Liver (tissue), 3 donors: ENCODE results near the gene SEC14L5.

Experiments
- TF ChIP-seq, protein P1 (sequence below): IDR thresholded peaks from 2 replicates; pipeline ENCODE4 v1.6.1; 2016; ENCODE audit warnings: antibody characterized with exemption
- TF ChIP-seq, protein P2 (sequence below): fragments of 150-350 bp; IDR thresholded peaks from 2 replicates; pipeline ENCODE4 v1.5.1; 2017; ENCODE audit warnings: improper control_type of control experiment, low read depth, low read length; ENCODE audit not compliant: missing input control
- donor health status: healthy.
- donor health status: healthy.

DNA sequence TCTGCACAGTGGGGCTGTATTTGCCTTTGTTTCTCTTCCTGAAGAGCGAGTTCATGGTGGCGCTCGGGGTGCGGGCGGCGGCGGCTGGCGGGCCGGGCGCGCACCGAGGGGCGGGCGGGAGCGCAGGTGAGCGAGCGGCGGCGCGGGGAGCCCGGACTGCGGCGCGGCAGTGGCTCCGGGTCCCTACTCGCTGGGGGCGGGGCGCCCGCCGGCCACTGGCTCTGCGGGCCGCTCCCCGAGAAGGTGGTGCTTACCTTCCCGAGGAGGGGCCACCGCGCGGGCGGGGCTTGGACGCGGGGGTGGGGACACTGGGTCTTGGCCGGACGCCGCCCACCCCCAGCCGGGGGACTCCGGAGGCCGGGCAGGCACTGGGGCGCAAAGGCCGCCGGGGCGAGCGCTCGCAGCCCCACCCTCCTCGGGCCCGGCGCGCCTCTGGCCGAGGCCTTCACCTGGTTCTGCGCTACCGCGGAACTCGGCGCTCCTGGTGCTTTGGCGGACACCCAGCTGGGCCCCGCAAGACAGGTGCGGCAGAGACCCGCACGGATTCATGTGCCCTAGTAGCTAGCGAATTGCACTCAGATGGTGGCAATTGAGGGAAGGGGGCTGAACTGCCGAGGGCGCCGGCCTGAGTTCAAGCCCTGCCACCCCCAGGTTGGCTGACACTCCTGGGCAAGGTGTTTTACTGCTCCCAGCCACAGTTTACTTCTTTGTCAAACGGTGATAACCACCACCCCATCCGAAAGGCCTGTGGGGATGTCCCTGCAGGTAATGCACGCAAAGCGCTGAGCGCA, 20.9 kb upstream of the SEC14L5 start, which contains the start of gene PPL:
- TF ChIP-seq, protein P1, sequence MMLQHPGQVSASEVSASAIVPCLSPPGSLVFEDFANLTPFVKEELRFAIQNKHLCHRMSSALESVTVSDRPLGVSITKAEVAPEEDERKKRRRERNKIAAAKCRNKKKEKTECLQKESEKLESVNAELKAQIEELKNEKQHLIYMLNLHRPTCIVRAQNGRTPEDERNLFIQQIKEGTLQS = no peak
- TF ChIP-seq, protein P2, sequence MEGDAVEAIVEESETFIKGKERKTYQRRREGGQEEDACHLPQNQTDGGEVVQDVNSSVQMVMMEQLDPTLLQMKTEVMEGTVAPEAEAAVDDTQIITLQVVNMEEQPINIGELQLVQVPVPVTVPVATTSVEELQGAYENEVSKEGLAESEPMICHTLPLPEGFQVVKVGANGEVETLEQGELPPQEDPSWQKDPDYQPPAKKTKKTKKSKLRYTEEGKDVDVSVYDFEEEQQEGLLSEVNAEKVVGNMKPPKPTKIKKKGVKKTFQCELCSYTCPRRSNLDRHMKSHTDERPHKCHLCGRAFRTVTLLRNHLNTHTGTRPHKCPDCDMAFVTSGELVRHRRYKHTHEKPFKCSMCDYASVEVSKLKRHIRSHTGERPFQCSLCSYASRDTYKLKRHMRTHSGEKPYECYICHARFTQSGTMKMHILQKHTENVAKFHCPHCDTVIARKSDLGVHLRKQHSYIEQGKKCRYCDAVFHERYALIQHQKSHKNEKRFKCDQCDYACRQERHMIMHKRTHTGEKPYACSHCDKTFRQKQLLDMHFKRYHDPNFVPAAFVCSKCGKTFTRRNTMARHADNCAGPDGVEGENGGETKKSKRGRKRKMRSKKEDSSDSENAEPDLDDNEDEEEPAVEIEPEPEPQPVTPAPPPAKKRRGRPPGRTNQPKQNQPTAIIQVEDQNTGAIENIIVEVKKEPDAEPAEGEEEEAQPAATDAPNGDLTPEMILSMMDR = no peak
